GM23338 (cell line): ENCODE measurements around the gene PLEKHG4.

ENCODE experiments used
- CREB1 ChIP-seq: fragments of 250-450 bp; sonication (Bioruptor Pico); IDR thresholded peaks from 2 replicates; pipeline ENCODE4 v1.5.0; 2020; ENCODE audit warnings: low read depth, mild to moderate bottlenecking, moderate library complexity
- TF ChIP-seq, protein P1 (sequence below), 2 experiments: fragments of 200-600 bp in 1 of 2; sonication (generic) in 1 of 2; conservative IDR thresholded peaks; 2 replicates each; pipeline versions ENCODE4 v1.5.1 to v1.6.1; 2016 to 2017; ENCODE audit warnings: antibody characterized with exemption in 2 of 2, low read depth in 2 of 2, mild to moderate bottlenecking in 2 of 2, moderate library complexity in 1 of 2

DNA sequence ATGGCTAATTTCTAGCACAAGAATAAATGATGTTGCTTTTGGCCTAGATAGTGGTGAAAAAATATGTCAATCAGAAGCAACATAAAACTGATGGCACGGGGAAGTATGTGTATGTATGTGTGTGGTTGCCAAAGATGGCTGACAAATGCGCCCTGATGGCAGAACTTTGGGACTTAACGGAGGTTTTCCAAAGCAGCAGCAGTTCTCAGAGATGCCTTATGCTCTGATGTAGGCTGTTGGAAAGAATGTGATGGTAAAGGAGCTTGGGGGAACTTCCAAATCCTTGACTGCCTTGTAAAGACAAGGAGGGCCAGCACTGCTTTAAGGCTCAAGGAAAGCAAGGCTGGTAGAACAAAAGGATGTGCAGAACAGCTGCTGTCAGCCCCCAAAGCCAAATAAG, 31.2 kb downstream of the PLEKHG4 start:
- TF ChIP-seq CREB1 (CRISPR knock-in tag), result no peak
- TF ChIP-seq, protein P1, sequence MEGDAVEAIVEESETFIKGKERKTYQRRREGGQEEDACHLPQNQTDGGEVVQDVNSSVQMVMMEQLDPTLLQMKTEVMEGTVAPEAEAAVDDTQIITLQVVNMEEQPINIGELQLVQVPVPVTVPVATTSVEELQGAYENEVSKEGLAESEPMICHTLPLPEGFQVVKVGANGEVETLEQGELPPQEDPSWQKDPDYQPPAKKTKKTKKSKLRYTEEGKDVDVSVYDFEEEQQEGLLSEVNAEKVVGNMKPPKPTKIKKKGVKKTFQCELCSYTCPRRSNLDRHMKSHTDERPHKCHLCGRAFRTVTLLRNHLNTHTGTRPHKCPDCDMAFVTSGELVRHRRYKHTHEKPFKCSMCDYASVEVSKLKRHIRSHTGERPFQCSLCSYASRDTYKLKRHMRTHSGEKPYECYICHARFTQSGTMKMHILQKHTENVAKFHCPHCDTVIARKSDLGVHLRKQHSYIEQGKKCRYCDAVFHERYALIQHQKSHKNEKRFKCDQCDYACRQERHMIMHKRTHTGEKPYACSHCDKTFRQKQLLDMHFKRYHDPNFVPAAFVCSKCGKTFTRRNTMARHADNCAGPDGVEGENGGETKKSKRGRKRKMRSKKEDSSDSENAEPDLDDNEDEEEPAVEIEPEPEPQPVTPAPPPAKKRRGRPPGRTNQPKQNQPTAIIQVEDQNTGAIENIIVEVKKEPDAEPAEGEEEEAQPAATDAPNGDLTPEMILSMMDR (conservative IDR thresholded peaks at IDR 0.05; ENCODE audit: low read depth in 2 of 2), result no peak
